ENCODE results near the gene HAO1.

Gene HAO1

GRCh38 chr20:7908905-7909304 lies 31.4 kb downstream of the HAO1 start:
- DNase-seq (ENCODE audit: extremely low read depth, low read depth) = no peak
- TF ChIP-seq CTCF (IDR thresholded peaks at IDR 0.05; ENCODE audit: low read depth, low read length) = no peak

- no peak for DNase-seq (ENCODE audit: extremely low read depth, low read depth)
- TF ChIP-seq CTCF (IDR thresholded peaks at IDR 0.05; ENCODE audit: low read depth, low read length) = no peak
Measured at GRCh38 chr20:7903429-7903828, 36.8 kb downstream of the HAO1 start.

- no peak for DNase-seq (ENCODE audit: extremely low read depth, low read depth)
- no peak for TF ChIP-seq CTCF (IDR thresholded peaks at IDR 0.05; ENCODE audit: low read depth, low read length)
Measured at GRCh38 chr20:7902879-7903278, 37.4 kb downstream of the HAO1 start.

- no peak for DNase-seq (ENCODE audit: extremely low read depth, low read depth)
Measured at GRCh38 chr20:7897781-7898364, 42.4 kb downstream of the HAO1 start.

GRCh38 chr20:7893014-7893730 lies 47.1 kb downstream of the HAO1 start:
- no peak for DNase-seq (ENCODE audit: extremely low read depth, low read depth)
- TF ChIP-seq CTCF (IDR thresholded peaks at IDR 0.05; ENCODE audit: low read depth, low read length) = no peak

More at GRCh38 chr20:7897781-7898364, 42.4 kb downstream of the HAO1 start:
- no peak for TF ChIP-seq CTCF (IDR thresholded peaks at IDR 0.05; ENCODE audit: low read depth, low read length)

GRCh38 chr20:7891705-7892104 lies 48.6 kb downstream of the HAO1 start:
- no peak for TF ChIP-seq CTCF (IDR thresholded peaks at IDR 0.05; ENCODE audit: low read depth, low read length)
- DNase-seq (ENCODE audit: extremely low read depth, low read depth) = no peak

- TF ChIP-seq CTCF (IDR thresholded peaks at IDR 0.05; ENCODE audit: low read depth, low read length) = no peak
- DNase-seq (ENCODE audit: extremely low read depth, low read depth) = no peak
Measured at GRCh38 chr20:7889736-7890135, 50.5 kb downstream of the HAO1 start.

Measured in AG09319 (cell line).